Body of pancreas (tissue), 4 donors: Measurements from ENCODE around the gene DCP2.

Experiments
- CTCF ChIP-seq, 7 experiments: fragments of 450-650 bp in 4 of 7; fragments of 200-600 bp in 3 of 7; sonication (generic) in 3 of 7; IDR thresholded peaks; one replicate each; pipeline ENCODE4 v1.5.1; 2016 to 2019; ENCODE audit warnings: antibody characterized with exemption in 7 of 7
- POLR2A ChIP-seq, 3 donors: fragments of 450-650 bp; IDR thresholded peaks; one replicate each; pipeline ENCODE4 v1.6.1; 2016; ENCODE audit warnings: antibody characterized with exemption in 3 of 3, mild to moderate bottlenecking in 2 of 3

GRCh38 chr5:113042491-113043243 is 66.1 kb downstream of the DCP2 start:
- TF ChIP-seq CTCF (IDR thresholded peaks at IDR 0.05) (no peak), POLR2A (IDR thresholded peaks at IDR 0.05) (no peak)
